HFF-Myc (cell line): ENCODE results near the gene NGRN.
A peak's percentile ranks its signal among the peaks of the same experiment; 100 is the strongest.

Source experiments
- DNase-seq: peaks from one replicate; pipeline ENCODE4 v3.0.0-alpha.2; 2011; ENCODE audit warnings: low read depth; ENCODE audit errors: extremely low read depth
- H3K4me3 ChIP-seq: replicated peaks from 2 replicates; pipeline ENCODE4 v1.5.1; 2011; ENCODE audit warnings: low read depth, mild to moderate bottlenecking, control low read depth, low read length
- TF ChIP-seq, protein P1 (sequence below): IDR thresholded peaks from 2 replicates; pipeline ENCODE4 v1.5.1; 2012; ENCODE audit warnings: mild to moderate bottlenecking, low read depth, low read length, control low read depth; ENCODE audit errors: missing control alignments

Gene NGRN, protein sequence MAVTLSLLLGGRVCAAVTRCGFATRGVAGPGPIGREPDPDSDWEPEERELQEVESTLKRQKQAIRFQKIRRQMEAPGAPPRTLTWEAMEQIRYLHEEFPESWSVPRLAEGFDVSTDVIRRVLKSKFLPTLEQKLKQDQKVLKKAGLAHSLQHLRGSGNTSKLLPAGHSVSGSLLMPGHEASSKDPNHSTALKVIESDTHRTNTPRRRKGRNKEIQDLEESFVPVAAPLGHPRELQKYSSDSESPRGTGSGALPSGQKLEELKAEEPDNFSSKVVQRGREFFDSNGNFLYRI

DNA sequence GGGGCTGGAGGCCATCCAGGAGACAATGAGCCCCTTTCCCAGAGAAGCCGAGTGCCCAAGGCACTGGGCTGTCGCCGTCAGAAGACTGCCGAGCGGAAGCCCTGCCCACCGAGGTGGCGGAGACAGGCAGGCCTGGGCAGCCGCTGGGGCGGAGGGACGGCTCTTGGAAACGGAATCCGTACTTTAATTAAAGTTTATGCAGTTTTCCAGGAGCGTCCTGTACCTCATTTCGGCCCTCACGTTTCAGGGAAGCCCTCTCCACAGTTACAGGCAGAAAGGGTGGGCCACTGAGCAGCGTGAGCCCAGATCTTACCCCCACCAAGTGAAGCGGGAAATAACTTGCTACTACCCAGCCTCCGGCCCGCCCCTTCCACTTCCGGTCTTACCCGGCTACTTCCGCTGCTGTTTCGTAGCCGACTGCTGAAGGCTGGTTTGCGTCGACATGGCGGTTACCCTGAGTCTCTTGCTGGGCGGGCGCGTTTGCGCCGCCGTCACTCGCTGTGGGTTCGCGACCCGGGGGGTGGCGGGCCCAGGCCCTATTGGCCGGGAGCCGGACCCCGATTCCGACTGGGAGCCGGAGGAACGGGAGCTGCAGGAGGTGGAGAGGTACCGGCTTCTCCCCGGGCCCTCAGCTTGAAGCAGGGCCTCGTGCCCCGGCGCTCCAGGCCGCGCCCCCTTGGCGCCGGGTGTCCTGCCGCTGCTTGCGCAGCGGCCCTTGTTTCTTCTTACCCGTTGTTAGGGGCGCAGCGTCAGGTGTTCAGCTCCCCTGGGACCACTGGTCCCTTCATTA, at the start of gene NGRN:
Gene NGRN, plus strand, starts transcription at position 402 of the 790 bp plus-strand sequence. Its CDS starts 41 bp downstream, at position 443.
- TF ChIP-seq, protein P1, sequence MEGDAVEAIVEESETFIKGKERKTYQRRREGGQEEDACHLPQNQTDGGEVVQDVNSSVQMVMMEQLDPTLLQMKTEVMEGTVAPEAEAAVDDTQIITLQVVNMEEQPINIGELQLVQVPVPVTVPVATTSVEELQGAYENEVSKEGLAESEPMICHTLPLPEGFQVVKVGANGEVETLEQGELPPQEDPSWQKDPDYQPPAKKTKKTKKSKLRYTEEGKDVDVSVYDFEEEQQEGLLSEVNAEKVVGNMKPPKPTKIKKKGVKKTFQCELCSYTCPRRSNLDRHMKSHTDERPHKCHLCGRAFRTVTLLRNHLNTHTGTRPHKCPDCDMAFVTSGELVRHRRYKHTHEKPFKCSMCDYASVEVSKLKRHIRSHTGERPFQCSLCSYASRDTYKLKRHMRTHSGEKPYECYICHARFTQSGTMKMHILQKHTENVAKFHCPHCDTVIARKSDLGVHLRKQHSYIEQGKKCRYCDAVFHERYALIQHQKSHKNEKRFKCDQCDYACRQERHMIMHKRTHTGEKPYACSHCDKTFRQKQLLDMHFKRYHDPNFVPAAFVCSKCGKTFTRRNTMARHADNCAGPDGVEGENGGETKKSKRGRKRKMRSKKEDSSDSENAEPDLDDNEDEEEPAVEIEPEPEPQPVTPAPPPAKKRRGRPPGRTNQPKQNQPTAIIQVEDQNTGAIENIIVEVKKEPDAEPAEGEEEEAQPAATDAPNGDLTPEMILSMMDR = no peak
- H3K4me3 ChIP-seq = peak within 1 kb of the TSS; percentile 83
- DNase-seq = peak; percentile 71

DNA sequence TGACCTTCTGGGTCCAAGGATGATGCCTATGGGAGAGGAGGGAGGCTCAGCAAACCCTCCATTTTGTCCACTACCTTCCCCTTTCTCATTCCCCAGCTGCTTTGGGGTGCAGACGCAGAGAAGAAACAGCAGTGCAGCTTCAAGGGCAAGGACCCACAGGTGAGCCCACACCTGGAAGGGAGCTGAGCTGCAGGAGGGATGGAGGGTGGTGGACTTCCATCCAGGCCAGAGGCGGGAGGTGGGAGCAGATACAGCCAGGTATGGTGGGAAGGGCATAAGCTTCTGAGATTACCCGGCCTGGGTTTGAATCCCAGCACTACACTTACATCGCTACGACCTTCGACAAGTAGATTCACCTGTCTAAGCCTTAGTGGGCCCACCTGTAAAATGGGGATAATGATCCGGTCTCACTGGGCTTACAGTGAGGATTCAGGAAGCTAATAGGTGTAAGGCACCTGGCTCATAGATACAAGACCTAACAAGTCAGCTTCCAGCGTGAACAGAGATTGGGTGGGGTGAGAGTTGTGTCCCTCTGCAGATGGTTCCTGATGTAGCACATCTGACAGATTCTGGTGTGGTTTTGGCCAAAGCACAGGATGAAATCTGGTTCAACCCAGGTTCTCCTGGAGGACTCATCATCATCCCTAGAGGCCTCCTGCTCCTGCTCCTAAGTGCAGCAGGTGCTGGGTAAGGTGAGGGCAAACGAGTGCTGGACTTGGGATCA, 47.6 kb upstream of the NGRN start:
- TF ChIP-seq, protein P1 = no peak
- DNase-seq = no peak
- no peak overlapping the region for H3K4me3 ChIP-seq

DNA sequence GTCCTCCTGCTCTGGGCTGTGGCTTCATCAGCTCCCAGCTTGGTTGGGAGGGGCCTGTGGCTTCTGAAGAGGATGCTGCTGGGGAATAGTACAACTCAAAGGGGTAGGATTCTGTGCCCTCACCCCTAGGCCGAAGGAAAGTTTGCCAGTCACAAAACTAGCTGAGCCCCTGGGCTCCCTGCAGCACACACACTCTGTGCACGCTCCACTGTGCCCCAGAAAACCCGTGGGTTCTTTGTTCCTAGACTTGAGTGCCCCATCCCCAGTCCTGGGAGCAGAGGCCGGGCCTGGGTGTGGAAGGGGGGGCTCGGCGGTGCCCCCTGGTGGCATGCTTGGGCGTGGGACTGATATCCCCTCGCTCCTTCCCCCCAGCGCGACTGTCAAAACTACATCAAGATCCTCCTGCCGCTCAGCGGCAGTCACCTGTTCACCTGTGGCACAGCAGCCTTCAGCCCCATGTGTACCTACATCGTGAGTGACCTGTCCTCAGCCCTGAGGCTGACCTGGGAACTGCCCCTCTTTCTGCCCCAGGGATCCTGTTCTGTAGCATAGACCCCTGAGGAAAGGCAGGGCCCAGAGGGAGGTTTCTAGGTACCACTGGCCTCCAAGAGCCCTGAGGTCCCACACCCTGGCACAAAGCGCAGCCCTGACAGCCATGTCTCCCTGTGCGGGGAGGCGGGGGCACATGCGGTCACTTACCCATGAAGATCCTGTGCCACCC, 45.9 kb upstream of the NGRN start:
- DNase-seq = no peak

DNA sequence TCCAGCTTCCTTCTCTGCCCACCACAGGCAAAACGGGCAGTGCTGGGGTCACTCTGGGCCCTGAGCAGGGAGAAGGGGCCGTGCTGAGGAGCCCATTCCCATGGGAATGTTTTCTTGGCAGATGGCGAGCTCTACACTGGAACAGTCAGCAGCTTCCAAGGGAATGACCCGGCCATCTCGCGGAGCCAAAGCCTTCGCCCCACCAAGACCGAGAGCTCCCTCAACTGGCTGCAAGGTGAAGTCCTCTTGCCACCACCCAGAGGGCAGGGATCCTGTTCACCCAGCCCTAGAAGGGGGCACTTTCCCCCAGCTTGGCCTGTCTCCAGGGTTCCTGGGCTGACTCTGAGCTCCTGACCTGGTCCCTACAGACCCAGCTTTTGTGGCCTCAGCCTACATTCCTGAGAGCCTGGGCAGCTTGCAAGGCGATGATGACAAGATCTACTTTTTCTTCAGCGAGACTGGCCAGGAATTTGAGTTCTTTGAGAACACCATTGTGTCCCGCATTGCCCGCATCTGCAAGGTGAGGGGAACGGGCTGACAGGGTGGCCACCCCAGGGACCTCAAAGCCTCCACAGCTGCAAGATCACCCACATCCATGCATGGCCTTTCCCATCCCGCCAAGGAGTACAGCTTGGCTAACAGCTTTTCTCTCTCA, 44.1 kb upstream of the NGRN start:
- TF ChIP-seq, protein P1 = peak; percentile 84
- H3K4me3 ChIP-seq = no peak overlapping the region
- DNase-seq = no peak

More for the DNA sequence above, 45.9 kb upstream of the NGRN start:
- TF ChIP-seq, protein P1 = peak; percentile 82
- H3K4me3 ChIP-seq = no peak overlapping the region

DNA sequence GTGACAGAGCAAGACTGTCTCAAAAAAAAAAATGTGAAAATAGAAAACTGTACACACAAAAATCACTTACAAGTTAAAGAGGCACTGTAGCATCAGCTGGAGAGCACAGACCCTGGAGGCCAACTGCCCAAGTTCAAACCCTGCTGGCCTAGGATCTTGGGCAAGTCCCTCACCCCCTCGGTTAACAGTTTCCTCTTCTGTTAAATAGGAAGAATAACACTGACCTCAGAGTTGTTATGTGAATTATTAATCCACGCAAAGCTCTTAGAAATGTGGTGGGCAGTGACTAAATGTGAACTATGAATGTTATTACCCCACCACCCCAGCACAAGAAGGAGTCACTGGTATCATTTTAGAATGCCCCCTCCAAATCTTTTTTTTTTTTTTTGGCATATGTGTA, 42.9 kb upstream of the NGRN start:
- DNase-seq = no peak
- TF ChIP-seq, protein P1 = no peak
- H3K4me3 ChIP-seq = no peak overlapping the region
